HepG2 (cell line): Measurements from ENCODE around the gene CYP2W1. TPM values are rescaled to one million over a fixed set of nuclear protein-coding genes. Genes with fewer than 3 reads are reported as not detected.
A peak's percentile ranks its signal among the peaks of the same experiment; 100 is the strongest.

Experiments used
- ADNP ChIP-seq: sonication (generic); formaldehyde crosslinking; IDR thresholded peaks from 2 replicates; pipeline ENCODE4 v1.4.0; 2020; ENCODE audit warnings: missing genetic modification reagents
- EED ChIP-seq: sonication (generic); formaldehyde crosslinking; IDR thresholded peaks from 2 replicates; pipeline ENCODE4 v1.5.0; 2020; ENCODE audit warnings: mild to moderate bottlenecking, missing genetic modification reagents
- EZH2 ChIP-seq: conservative IDR thresholded peaks from 2 replicates; pipeline ENCODE4 v1.6.1; 2012; ENCODE audit warnings: mild to moderate bottlenecking, low read depth, low read length, moderate library complexity
- GABPA ChIP-seq, 2 experiments: IDR thresholded peaks; 2 replicates each; pipeline ENCODE4 v1.6.1; 2011 to 2016; ENCODE audit warnings: low read depth in 2 of 2, low read length in 1 of 2, missing biosample characterization in 1 of 2, missing genetic modification characterization in 1 of 2
- KDM1A ChIP-seq: IDR thresholded peaks from 2 replicates; pipeline ENCODE4 v1.6.1; 2016; ENCODE audit warnings: missing compliant biosample characterization
- NFRKB ChIP-seq: fragments of 450-650 bp; IDR thresholded peaks from 2 replicates; pipeline ENCODE4 v1.6.1; 2017
- TRAFD1 ChIP-seq: sonication (generic); formaldehyde crosslinking; IDR thresholded peaks from 2 replicates; pipeline ENCODE4 v1.5.1; 2020; ENCODE audit warnings: missing genetic modification reagents, mild to moderate bottlenecking, borderline replicate concordance
- ZBTB20 ChIP-seq: sonication (generic); formaldehyde crosslinking; IDR thresholded peaks from 2 replicates; pipeline ENCODE4 v1.8.1; 2023; ENCODE audit warnings: missing genetic modification reagents, low read depth, mild to moderate bottlenecking, borderline replicate concordance
- ZNF280D ChIP-seq: sonication (generic); formaldehyde crosslinking; IDR thresholded peaks from 2 replicates; pipeline ENCODE4 v1.5.1; 2020; ENCODE audit warnings: mild to moderate bottlenecking, missing genetic modification reagents
- ZNF629 ChIP-seq: sonication (generic); formaldehyde crosslinking; conservative IDR thresholded peaks from 2 replicates; pipeline ENCODE4 v1.5.0; 2020; ENCODE audit warnings: missing genetic modification reagents
- ZNF646 ChIP-seq: sonication (generic); formaldehyde crosslinking; IDR thresholded peaks from 2 replicates; pipeline ENCODE4 v1.9.0; 2021; ENCODE audit warnings: mild to moderate bottlenecking, missing genetic modification reagents
- ZNF660 ChIP-seq: sonication (generic); formaldehyde crosslinking; IDR thresholded peaks from 2 replicates; pipeline ENCODE4 v1.5.1; 2020; ENCODE audit warnings: mild to moderate bottlenecking, low read depth, missing genetic modification reagents, borderline replicate concordance
- ZNF75D ChIP-seq: sonication (generic); formaldehyde crosslinking; IDR thresholded peaks from 2 replicates; pipeline ENCODE4 v1.8.1; 2023; ENCODE audit warnings: missing genetic modification reagents, mild to moderate bottlenecking, borderline replicate concordance
- polyA plus RNA-seq, 8 experiments: library from polyadenylated mRNA; depleted of rRNA in 3 of 8; stranded (reverse) in 7 of 8; unstranded in 1 of 8; fragments of >200 nt; fragmentation: Illumina TruSeq in 4 of 8; extraction: Trizol in 4 of 8; gene quantifications; 2 replicates each; pipeline versions ENCODE4 v1.2.1 to v1.2.3, GENCODE V29; 2011 to 2016; ENCODE audit warnings: low read depth in 4 of 8, missing spikeins in 1 of 8, mixed read lengths in 1 of 8; ENCODE audit not compliant: insufficient read depth in 1 of 8
- total RNA-seq, 5 experiments: library from RNA; depleted of rRNA; stranded (reverse); fragments of >200 nt; fragmentation: Illumina TruSeq; extraction: Trizol; gene quantifications; 2 replicates each; pipeline ENCODE4 v1.2.3, GENCODE V29; 2016; ENCODE audit warnings: low read depth in 1 of 5
- TF ChIP-seq, protein P1 (sequence below): sonication (generic); formaldehyde crosslinking; conservative IDR thresholded peaks from 2 replicates; pipeline ENCODE4 v1.8.0; 2022; ENCODE audit warnings: low read depth, missing genetic modification reagents

Gene CYP2W1
- total and polyA plus RNA-seq, 2 of the 13 experiments (the other 11 are each of a cell fraction or from before 2014, with no cell fraction given), result 19.5 to 31.7 TPM

GRCh38 chr7:992709-993607 lies 10.0 kb downstream of the CYP2W1 start (continued):
- TF ChIP-seq, protein P1, sequence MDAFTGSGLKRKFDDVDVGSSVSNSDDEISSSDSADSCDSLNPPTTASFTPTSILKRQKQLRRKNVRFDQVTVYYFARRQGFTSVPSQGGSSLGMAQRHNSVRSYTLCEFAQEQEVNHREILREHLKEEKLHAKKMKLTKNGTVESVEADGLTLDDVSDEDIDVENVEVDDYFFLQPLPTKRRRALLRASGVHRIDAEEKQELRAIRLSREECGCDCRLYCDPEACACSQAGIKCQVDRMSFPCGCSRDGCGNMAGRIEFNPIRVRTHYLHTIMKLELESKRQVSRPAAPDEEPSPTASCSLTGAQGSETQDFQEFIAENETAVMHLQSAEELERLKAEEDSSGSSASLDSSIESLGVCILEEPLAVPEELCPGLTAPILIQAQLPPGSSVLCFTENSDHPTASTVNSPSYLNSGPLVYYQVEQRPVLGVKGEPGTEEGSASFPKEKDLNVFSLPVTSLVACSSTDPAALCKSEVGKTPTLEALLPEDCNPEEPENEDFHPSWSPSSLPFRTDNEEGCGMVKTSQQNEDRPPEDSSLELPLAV (CRISPR knock-in tag), result no peak
- TF ChIP-seq ADNP (CRISPR knock-in tag) (no peak), KDM1A (CRISPR knock-in tag) (peak; percentile 74), ZNF280D (peak; percentile 81), NFRKB (no peak), EED (CRISPR knock-in tag) (peak; percentile 96), ZNF75D (CRISPR knock-in tag) (no peak), ZNF646 (no peak), TRAFD1 (peak; percentile 95; the same call in 1 of the 2 replicates), ZBTB20 (CRISPR knock-in tag) (no peak), ZNF629 (CRISPR knock-in tag) (peak; percentile 40), EZH2 (no peak), GABPA (IDR thresholded peaks at IDR 0.05; ENCODE audit: low read depth, low read length) (no peak), GABPA (CRISPR knock-in tag; IDR thresholded peaks at IDR 0.05; ENCODE audit: low read depth) (no peak), ZNF660 (CRISPR knock-in tag) (no peak)
